Ovary (tissue), 9 donors: ENCODE data around the gene ABCF2. TPM values are rescaled to one million over a fixed set of nuclear protein-coding genes. Genes with fewer than 3 reads are reported as not detected.
A peak's percentile ranks its signal among the peaks of the same experiment; 100 is the strongest.

ENCODE experiments used
- DNase-seq, 5 donors: peaks; one replicate each; pipeline ENCODE4 v3.0.0-alpha.2; 2019 to 2020
- H3K27ac ChIP-seq, 2 donors: fragments of 200-600 bp; one replicate each; pipeline versions ENCODE4 v1.5.1 to v1.8.0; 2019 to 2022
- H3K27me3 ChIP-seq: fragments of 200-600 bp; one replicate; pipeline ENCODE4 v1.8.0; 2022
- H3K36me3 ChIP-seq: fragments of 200-600 bp; sonication (generic); one replicate; pipeline ENCODE4 v1.5.1; 2019
- H3K4me1 ChIP-seq: one replicate; pipeline ENCODE4 v1.8.1; 2013; ENCODE audit warnings: mild to moderate bottlenecking, moderate library complexity; ENCODE audit not compliant: insufficient read depth
- H3K4me3 ChIP-seq: fragments of 200-600 bp; sonication (generic); one replicate; pipeline ENCODE4 v1.5.1; 2017
- H3K9me3 ChIP-seq, 2 donors: fragments of 200-600 bp in 1 of 2; sonication (generic) in 1 of 2; one replicate each; pipeline versions ENCODE4 v1.5.1 to v1.8.1; 2013 to 2019; ENCODE audit warnings: mild to moderate bottlenecking in 1 of 2, moderate library complexity in 1 of 2
- CTCF ChIP-seq, 3 donors: fragments of 450-650 bp in 2 of 3; fragments of 200-600 bp in 1 of 3; IDR thresholded peaks; one replicate each; pipeline versions ENCODE4 v1.5.1 to v1.8.0; 2016 to 2022; ENCODE audit warnings: antibody characterized with exemption in 3 of 3, mild to moderate bottlenecking in 1 of 3
- EP300 ChIP-seq: sonication (generic); formaldehyde crosslinking; IDR thresholded peaks from one replicate; pipeline ENCODE4 v1.6.1; 2017; ENCODE audit warnings: antibody characterized with exemption
- POLR2A ChIP-seq: fragments of 450-650 bp; IDR thresholded peaks from one replicate; pipeline ENCODE4 v1.6.1; 2017; ENCODE audit warnings: antibody characterized with exemption, mild to moderate bottlenecking, moderate library complexity
- WGBS, 3 donors: extraction: QIAGEN DNeasy Blood & Tissue Kit in 1 of 3; methylation state at CpG; one replicate each; pipeline versions ENCODE4 v1.1.5 to v1.1.7; 2013 to 2017; 5-methylcytosine and 5-hydroxymethylcytosine counted together
- intact Hi-C, 4 donors: fragments of 100-400 bp; cut with DNase I; formaldehyde crosslinking; loops; one replicate each; pipeline versions ENCODE4 v1.11.0 to v1.15.1; 2022 to 2023
- polyA plus RNA-seq, 2 donors: library from polyadenylated mRNA; stranded (reverse); fragments of 200-250 nt in 1 of 2; fragments of 350-450 nt in 1 of 2; fragmentation: Illumina TruSeq in 1 of 2; extraction: RNeasy Lipid Tissue Mini Kit (QIAGEN cat#74804) in 1 of 2; gene quantifications; one replicate each; pipeline ENCODE4 v1.2.3, GENCODE V29; 2013 to 2014
- total RNA-seq, 7 donors: library from RNA; depleted of rRNA in 2 of 7; stranded (reverse); fragments of >200 nt in 2 of 7; fragmentation: NEBNext Ultra II Directional in 3 of 7; extraction: Animal tissue kit (Norgen Biotek cat#: 25700) in 3 of 7; gene quantifications; one replicate each; pipeline versions ENCODE4 v1.1.0 to v1.2.4, GENCODE V29; 2016 to 2023
- donor health status: DM: no; HTN: no; CAD: no; lungs with moderate emphysema.
- donor health status: DM: no; HTN: no; CAD: no.
- donor health status: Bipolar disorder and iron deficiency.
- donor health status: DM: yes; HTN: yes; CAD: no.
- donor health status: DM: no; HTN: no; CAD: no.
- donor health status: DM: yes; HTN: yes; CAD: no.

Gene ABCF2
- total and polyA plus RNA-seq, 9 donors = 13.6 to 40.3 (median 27.6) TPM

GRCh38 chr7:151225948-151226510 is 976 bp downstream of the ABCF2 start:
- DNase-seq = no peak

DNA sequence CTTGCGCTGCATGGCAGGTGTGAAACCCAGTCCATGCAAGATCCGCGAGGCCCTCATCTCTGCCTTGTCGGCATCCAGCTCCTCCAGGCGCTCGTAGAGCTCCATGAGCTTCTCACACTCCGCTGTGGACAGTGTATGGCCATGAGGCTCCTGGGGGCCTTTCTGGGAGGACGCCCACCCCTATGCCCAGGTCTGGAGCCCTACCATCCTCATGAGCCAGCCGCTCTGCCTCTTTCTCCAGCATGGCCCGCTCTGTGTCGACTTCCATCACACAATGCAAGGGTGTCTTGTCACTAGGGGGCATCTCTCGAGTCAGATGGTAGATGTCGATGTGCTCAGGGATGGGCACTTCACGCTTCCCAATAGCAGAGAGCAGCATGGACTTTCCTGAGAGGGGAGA is 3.3 kb downstream of the ABCF2 start:
- no peaks in the 10 kb centered on the region for H3K9me3 ChIP-seq
- H3K36me3 ChIP-seq = no peaks in the 10 kb centered on the region
- H3K4me3 ChIP-seq = no peak overlapping the region
- no peaks in the 10 kb centered on the region for H3K27me3 ChIP-seq
- intact Hi-C loops = no loop called here
- TF ChIP-seq CTCF (IDR thresholded peaks at IDR 0.05) (no peak), POLR2A (no peak), EP300 (no peak)
- H3K27ac ChIP-seq = no peak overlapping the region
- H3K4me1 ChIP-seq = peaks cover 5% of the 10 kb centered on the region
- DNase-seq = no peak
- 89 to 92% (median 90%) methylated on average over 14 of the region's 14 CpGs for WGBS, 3 donors

More at GRCh38 chr7:151225948-151226510, 976 bp downstream of the ABCF2 start:
- H3K4me1 ChIP-seq = peaks cover 5% of the 10 kb centered on the region
- 56 to 58% (median 57%) methylated on average over 8 of the region's 8 CpGs for WGBS, 3 donors
- intact Hi-C loops = no loop called here
- TF ChIP-seq POLR2A = no peak
- no peak for TF ChIP-seq CTCF (IDR thresholded peaks at IDR 0.05)
- TF ChIP-seq EP300 = no peak
- no peak overlapping the region for H3K27ac ChIP-seq
- H3K27me3 ChIP-seq = no peaks in the 10 kb centered on the region
- H3K9me3 ChIP-seq = no peaks in the 10 kb centered on the region
- peak overlapping the region; percentile 71 for H3K4me3 ChIP-seq
- H3K36me3 ChIP-seq = no peaks in the 10 kb centered on the region

- intact Hi-C loops = no loop called here
- no peak for DNase-seq
- Histone ChIP-seq H3K27me3 (no peaks in the 10 kb centered on the region), H3K4me1 (no peaks in the 10 kb centered on the region), H3K27ac (no peak overlapping the region), H3K36me3 (no peaks in the 10 kb centered on the region), H3K4me3 (no peak overlapping the region), H3K9me3 (no peaks in the 10 kb centered on the region)
- WGBS, 3 donors = 88 to 93% (median 90%) methylated on average over 9 of the region's 9 CpGs
- TF ChIP-seq CTCF (IDR thresholded peaks at IDR 0.05) (no peak), EP300 (no peak), POLR2A (no peak)
Observed at GRCh38 chr7:151218170-151218569, 8.8 kb downstream of the ABCF2 start.

DNA sequence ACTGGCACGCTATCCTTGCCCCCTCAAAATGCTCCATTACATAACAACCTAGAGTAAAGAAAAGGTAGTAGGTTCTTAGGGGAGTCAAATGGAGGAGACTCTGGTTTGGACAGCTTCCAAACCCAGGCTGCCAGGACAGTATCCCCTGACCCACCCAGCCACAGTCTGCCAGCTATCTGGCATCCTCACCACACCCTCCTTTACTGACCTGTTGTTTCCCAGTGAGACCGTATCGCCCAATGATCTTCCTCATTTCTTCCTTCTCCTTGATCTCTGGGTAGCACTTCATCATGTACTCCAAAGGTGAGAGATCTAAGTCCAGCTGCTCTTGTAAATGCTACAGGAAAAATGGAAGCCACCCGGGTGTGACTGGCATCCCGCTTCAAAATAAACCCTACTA is 11.6 kb downstream of the ABCF2 start:
- Histone ChIP-seq H3K36me3 (no peaks in the 10 kb centered on the region), H3K4me3 (no peak overlapping the region), H3K27me3 (no peaks in the 10 kb centered on the region), H3K4me1 (no peaks in the 10 kb centered on the region), H3K27ac (no peak overlapping the region), H3K9me3 (no peaks in the 10 kb centered on the region)
- intact Hi-C loops = no loop called here
- DNase-seq = no peak
- 91 to 96% (median 92%) methylated on average over 5 of the region's 5 CpGs for WGBS, 3 donors
- TF ChIP-seq CTCF (IDR thresholded peaks at IDR 0.05) (no peak), POLR2A (no peak), EP300 (no peak)
